AG04449 (cell line): Measurements from ENCODE around the gene TBRG1.
A peak's percentile ranks its signal among the peaks of the same experiment; 100 is the strongest.

Source experiments
- CTCF ChIA-PET: fragments of 350-600 bp; formaldehyde crosslinking; extraction: SDS; loops from one replicate; lab custom pipeline; 2021; ENCODE audit warnings: antibody characterized with exemption; lab: Yijun Ruan, JAX
- POLR2A ChIA-PET: fragments of 400-600, 350-600 bp; formaldehyde crosslinking; extraction: SDS; loops from one replicate; lab custom pipeline; 2020; ENCODE audit warnings: antibody characterized with exemption, inconsistent platforms; lab: Yijun Ruan, JAX
- DNase-seq: peaks from one replicate; pipeline ENCODE4 v3.0.0-alpha.2; 2010; ENCODE audit warnings: low read depth, low spot score
- H3K4me3 ChIP-seq: 2 replicates; pipeline ENCODE4 v1.5.1; 2011; ENCODE audit warnings: low read depth, mild to moderate bottlenecking, control low read depth, low read length
- TF ChIP-seq, protein P1 (sequence below): IDR thresholded peaks from one replicate; pipeline ENCODE4 v1.5.1; 2011; ENCODE audit warnings: mild to moderate bottlenecking, moderate library complexity, low read length, control low read depth, inconsistent platforms; ENCODE audit not compliant: insufficient read depth; ENCODE audit errors: missing control alignments

TBRG1 gene

DNA sequence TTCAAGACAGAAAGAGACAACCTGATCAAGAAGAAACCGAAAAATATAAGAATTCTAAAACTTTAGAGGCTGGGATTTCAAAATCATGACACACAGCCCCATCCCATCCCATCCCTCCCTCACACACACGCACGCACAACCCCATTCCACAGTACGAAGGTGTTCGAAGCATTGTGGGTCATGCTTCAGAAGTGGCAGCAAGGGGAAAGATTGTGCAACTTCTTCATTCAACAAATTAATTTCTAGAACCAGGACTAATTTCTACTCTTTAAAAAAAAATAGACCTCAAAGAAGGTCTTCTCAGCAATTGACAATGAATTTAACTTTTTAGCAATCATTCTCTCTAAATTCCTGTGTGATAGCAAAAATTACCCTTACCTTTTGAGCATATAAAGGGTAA, 51.9 kb downstream of the TBRG1 start:
- H3K4me3 ChIP-seq: peak overlapping the region; percentile 79
- ChIA-PET CTCF (interaction anchor here (0.8 to 6.2 kb wide), 5 partner anchors 26 to 192 kb away, joined by 3 to 176 read pairs (median 17); partner anchors contain the start of gene ROBO3), POLR2A (interaction anchor here (0.8 kb wide), 1 partner anchor 25 kb away, joined by 3 read pairs; no protein-coding TSS in a partner anchor)
- TF ChIP-seq, protein P1, sequence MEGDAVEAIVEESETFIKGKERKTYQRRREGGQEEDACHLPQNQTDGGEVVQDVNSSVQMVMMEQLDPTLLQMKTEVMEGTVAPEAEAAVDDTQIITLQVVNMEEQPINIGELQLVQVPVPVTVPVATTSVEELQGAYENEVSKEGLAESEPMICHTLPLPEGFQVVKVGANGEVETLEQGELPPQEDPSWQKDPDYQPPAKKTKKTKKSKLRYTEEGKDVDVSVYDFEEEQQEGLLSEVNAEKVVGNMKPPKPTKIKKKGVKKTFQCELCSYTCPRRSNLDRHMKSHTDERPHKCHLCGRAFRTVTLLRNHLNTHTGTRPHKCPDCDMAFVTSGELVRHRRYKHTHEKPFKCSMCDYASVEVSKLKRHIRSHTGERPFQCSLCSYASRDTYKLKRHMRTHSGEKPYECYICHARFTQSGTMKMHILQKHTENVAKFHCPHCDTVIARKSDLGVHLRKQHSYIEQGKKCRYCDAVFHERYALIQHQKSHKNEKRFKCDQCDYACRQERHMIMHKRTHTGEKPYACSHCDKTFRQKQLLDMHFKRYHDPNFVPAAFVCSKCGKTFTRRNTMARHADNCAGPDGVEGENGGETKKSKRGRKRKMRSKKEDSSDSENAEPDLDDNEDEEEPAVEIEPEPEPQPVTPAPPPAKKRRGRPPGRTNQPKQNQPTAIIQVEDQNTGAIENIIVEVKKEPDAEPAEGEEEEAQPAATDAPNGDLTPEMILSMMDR: no peak
- no peak for DNase-seq

DNA sequence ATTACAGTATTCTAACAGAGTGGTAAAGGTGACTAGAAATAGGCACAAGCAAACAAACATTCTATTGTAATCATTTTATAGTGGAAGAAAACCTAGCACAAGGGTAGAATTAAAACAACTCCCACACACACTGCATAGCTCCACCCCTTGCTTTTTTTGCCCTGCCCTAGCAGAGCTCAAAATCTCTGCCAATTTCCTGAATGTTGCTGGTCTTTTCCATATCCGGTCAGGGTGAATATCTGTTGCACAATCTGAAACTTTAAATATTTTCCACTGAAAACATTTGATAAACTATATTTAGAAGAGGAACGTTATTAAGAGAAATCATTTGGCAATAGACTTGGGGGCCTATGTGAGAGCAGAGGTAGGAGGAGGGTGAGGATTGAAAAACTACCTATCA, 53.7 kb downstream of the TBRG1 start:
- CTCF ChIA-PET: interaction anchor here (1.0 to 1.7 kb wide), 4 partner anchors 32 to 197 kb away, joined by 3 to 7 read pairs (median 4); no protein-coding TSS in a partner anchor
- DNase-seq: no peak
- POLR2A ChIA-PET: no interaction called here
- TF ChIP-seq, protein P1: no peak
- no peak overlapping the region for H3K4me3 ChIP-seq

DNA sequence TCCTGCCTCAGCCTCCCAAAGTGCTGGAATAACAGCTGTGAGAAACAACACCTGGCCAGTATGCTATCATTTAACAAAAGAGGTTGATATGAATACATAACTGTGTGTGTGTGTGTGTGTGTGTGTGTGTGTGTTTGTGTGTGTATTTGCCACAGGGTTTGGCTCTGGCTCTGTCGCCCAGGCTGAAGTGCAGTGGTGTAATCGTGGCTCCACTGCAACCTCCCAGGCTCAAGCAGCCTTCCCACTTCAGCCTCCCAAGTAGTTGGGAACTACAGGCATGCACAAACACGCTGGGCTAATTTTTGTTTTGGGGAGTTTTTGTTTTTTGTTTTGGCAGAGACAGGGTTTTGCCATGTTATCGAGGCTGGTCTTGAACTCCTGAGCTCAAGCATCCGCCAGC, 55.8 kb downstream of the TBRG1 start:
- CTCF ChIA-PET: interaction anchor here (1.0 to 2.5 kb wide), 3 partner anchors 9 to 84 kb away, joined by 3 to 13 read pairs (median 3); partner anchors contain the start of gene ESAM
- no peak overlapping the region for H3K4me3 ChIP-seq
- TF ChIP-seq, protein P1: no peak
- DNase-seq: no peak
- POLR2A ChIA-PET: no interaction called here

DNA sequence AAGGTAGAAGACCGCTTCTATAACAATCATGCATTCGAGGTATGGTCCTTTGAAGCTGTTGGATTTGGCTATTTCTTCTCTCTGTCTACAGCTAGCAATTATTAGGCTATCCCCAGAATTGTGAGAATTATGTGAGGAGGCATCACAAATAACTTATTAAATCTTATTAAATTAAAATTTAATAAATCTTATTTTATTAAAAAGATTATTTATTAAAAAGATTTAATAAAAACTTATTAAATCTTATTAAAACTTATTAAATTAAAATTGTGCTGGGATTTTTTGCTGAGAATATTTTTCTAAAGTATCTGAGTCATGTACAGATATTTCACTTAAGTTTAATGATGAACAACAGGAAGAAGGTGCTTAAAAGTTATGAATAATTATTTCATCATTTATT, 58.8 kb downstream of the TBRG1 start:
- POLR2A ChIA-PET: no interaction called here
- H3K4me3 ChIP-seq: no peak overlapping the region
- CTCF ChIA-PET: interaction anchor here (1.1 kb wide), 1 partner anchor 10 kb away, joined by 3 read pairs; no protein-coding TSS in a partner anchor
- DNase-seq: no peak
- TF ChIP-seq, protein P1: no peak

DNA sequence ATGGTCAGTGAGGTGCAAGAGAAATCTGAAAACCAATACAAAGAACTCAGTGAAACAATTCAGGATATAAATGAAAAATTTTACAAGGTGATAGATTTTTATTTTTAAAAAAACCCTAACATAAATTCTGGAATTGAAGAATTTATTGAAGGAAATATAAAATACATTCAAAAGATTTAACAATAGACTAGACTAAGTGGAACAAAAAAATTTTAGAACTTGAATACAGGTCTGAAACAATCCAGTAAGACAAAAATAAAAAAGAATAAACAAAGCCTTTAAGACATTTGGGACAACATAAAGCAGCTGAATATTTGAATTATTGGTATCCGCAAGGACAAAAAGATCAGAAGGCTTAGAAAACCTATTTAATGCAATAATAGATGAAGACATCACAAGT, 59.8 kb downstream of the TBRG1 start:
- no peak overlapping the region for H3K4me3 ChIP-seq
- ChIA-PET CTCF (interaction anchor here (1.1 kb wide), 1 partner anchor 11 kb away, joined by 3 read pairs; no protein-coding TSS in a partner anchor), POLR2A (no interaction called here)
- TF ChIP-seq, protein P1: no peak
- no peak for DNase-seq
